Mammary epithelial cell (primary cell): ENCODE measurements around the gene ITGBL1.

Source experiments
- CTCF ChIP-seq, 2 donors: IDR thresholded peaks in 1 of 2; conservative IDR thresholded peaks in 1 of 2; 2 replicates each; pipeline ENCODE4 v1.5.1; 2011 to 2012; ENCODE audit warnings: inconsistent platforms in 2 of 2, low read length in 2 of 2, mild to moderate bottlenecking in 2 of 2, control low read depth in 1 of 2, low read depth in 1 of 2; ENCODE audit not compliant: insufficient read depth in 1 of 2; ENCODE audit errors: extremely low read depth in 1 of 2
- EZH2 ChIP-seq: IDR thresholded peaks from 2 replicates; pipeline ENCODE4 v1.6.1; 2012; ENCODE audit warnings: low read length, inconsistent platforms, borderline replicate concordance

GRCh38 chr13:101490406-101491015, 38.0 kb downstream of the ITGBL1 start:
- TF ChIP-seq CTCF (conservative IDR thresholded peaks at IDR 0.05 in 1 of 2, IDR thresholded peaks at IDR 0.05 in 1 of 2; ENCODE audit: extremely low read depth in 1 of 2, insufficient read depth in 1 of 2, low read depth in 1 of 2, low read length in 2 of 2) (no peak), EZH2 (no peak)
